HG02938 (cell line): ENCODE results near the gene RAB1A.
A peak's percentile ranks its signal among the peaks of the same experiment; 100 is the strongest.

Source experiments
- ATAC-seq: cut with Tn5 transposase; IDR thresholded peaks from one replicate; pipeline ENCODE4 v1.9.1; 2021; ENCODE audit warnings: mild to moderate bottlenecking, moderate library complexity; ENCODE audit not compliant: unreplicated experiment

The RAB1A gene

GRCh38 chr2:65062843-65063825 is 66.8 kb downstream of the RAB1A start:
- ATAC-seq: no peak

- no peak for ATAC-seq
Measured at GRCh38 chr2:65061910-65062339, 68.0 kb downstream of the RAB1A start.

GRCh38 chr2:65061146-65061909 is 68.6 kb downstream of the RAB1A start:
- no peak for ATAC-seq

GRCh38 chr2:65059071-65059470 is 70.8 kb downstream of the RAB1A start:
- no peak for ATAC-seq

GRCh38 chr2:65057391-65058052 is 72.4 kb downstream of the RAB1A start:
- ATAC-seq: peak; percentile 32

GRCh38 chr2:65057054-65057375 is 72.9 kb downstream of the RAB1A start:
- ATAC-seq: no peak

- ATAC-seq: peak; percentile 82
Measured at GRCh38 chr2:65056215-65057053, 73.5 kb downstream of the RAB1A start, which contains the start of gene CEP68. Gene CEP68, plus strand, starts transcription at chr2:65056416. Its CDS starts 13,029 bp downstream, at chr2:65069445.

- peak; percentile 21 for ATAC-seq
Measured at GRCh38 chr2:65055422-65056214, 74.3 kb downstream of the RAB1A start.

- ATAC-seq: no peak
Measured at GRCh38 chr2:65054749-65055421, 75.0 kb downstream of the RAB1A start.

GRCh38 chr2:65053199-65053598 is 76.7 kb downstream of the RAB1A start:
- ATAC-seq: peak; percentile 55

GRCh38 chr2:65050931-65051330 is 79.0 kb downstream of the RAB1A start:
- ATAC-seq: no peak

GRCh38 chr2:65049010-65049639 is 80.8 kb downstream of the RAB1A start:
- no peak for ATAC-seq

GRCh38 chr2:65046633-65047407 is 83.1 kb downstream of the RAB1A start:
- no peak for ATAC-seq

- ATAC-seq: no peak
Measured at GRCh38 chr2:65045651-65046050, 84.3 kb downstream of the RAB1A start.

- ATAC-seq: no peak
Measured at GRCh38 chr2:65044097-65044735, 85.7 kb downstream of the RAB1A start.

- no peak for ATAC-seq
Measured at GRCh38 chr2:65043001-65043400, 86.9 kb downstream of the RAB1A start.
